Stimulated activated CD8-positive, alpha-beta memory T cell treated with anti-CD3 and anti-CD28 coated beads, Interleukin-4, amount 100 ng/mL, for 1 hour (primary cell): ENCODE measurements around the gene SAMD9L.

Experiments used
- DNase-seq, 2 donors: peaks; one replicate each; pipeline ENCODE4 v3.0.0-alpha.2; 2020; ENCODE audit warnings: low read depth in 2 of 2, low spot score in 1 of 2

Gene SAMD9L

GRCh38 chr7:93148144-93148543 is at the start of gene SAMD9L:
SAMD9L (minus strand) TSS chr7:93148385; CDS start chr7:93135971, 12,414 bp downstream.
- no peak for DNase-seq

- no peak for DNase-seq
These were observed 48.2 kb upstream of the SAMD9L start for GRCh38 chr7:93196336-93196735.

- no peak for DNase-seq
These were observed 46.2 kb upstream of the SAMD9L start for GRCh38 chr7:93194386-93194785.

- no peak for DNase-seq
These were observed 40.9 kb upstream of the SAMD9L start for GRCh38 chr7:93188870-93189634.

GRCh38 chr7:93185303-93186027 is 37.3 kb upstream of the SAMD9L start:
- DNase-seq = no peak

GRCh38 chr7:93179173-93179572 is 31.0 kb upstream of the SAMD9L start:
- DNase-seq = no peak

GRCh38 chr7:93178213-93178612 is 30.0 kb upstream of the SAMD9L start:
- no peak for DNase-seq

GRCh38 chr7:93176992-93177580 is 28.9 kb upstream of the SAMD9L start:
- no peak for DNase-seq

GRCh38 chr7:93175219-93175618 is 27.0 kb upstream of the SAMD9L start:
- DNase-seq = no peak

GRCh38 chr7:93172683-93173082 is 24.5 kb upstream of the SAMD9L start:
- DNase-seq = no peak

GRCh38 chr7:93171606-93172226 is 23.5 kb upstream of the SAMD9L start:
- no peak for DNase-seq

- DNase-seq = no peak
These were observed 17.3 kb upstream of the SAMD9L start for GRCh38 chr7:93165447-93165846.

GRCh38 chr7:93164766-93165165 is 16.6 kb upstream of the SAMD9L start:
- no peak for DNase-seq

GRCh38 chr7:93161181-93161762 is 13.1 kb upstream of the SAMD9L start:
- DNase-seq = no peak

- no peak for DNase-seq
These were observed 12.2 kb upstream of the SAMD9L start for GRCh38 chr7:93160410-93160809.

GRCh38 chr7:93159490-93159889 is 11.3 kb upstream of the SAMD9L start:
- no peak for DNase-seq

GRCh38 chr7:93156884-93157283 is 8.7 kb upstream of the SAMD9L start:
- no peak for DNase-seq

GRCh38 chr7:93150200-93150835 is 2.1 kb upstream of the SAMD9L start:
- DNase-seq = no peak

GRCh38 chr7:93148727-93149126 is 542 bp upstream of the SAMD9L start:
- no peak for DNase-seq

GRCh38 chr7:93147363-93147762 is 822 bp downstream of the SAMD9L start:
- DNase-seq = peak in 1 of 2 donors; percentile 10
